GM23338 (cell line): ENCODE data around the gene TRAF7. TPM values are rescaled to one million over a fixed set of nuclear protein-coding genes. Genes with fewer than 3 reads are reported as not detected.
"Not testable (repeated sequence)": the region's sequence is repeated elsewhere in the genome, so short reads cannot be mapped to it uniquely, and the experiment has no call there.

Experiments
- ATAC-seq: fragments of 200-7000 bp; cut with Tn5 transposase; 3 replicates; pipeline ENCODE4 v1.9.1; 2020
- DNase-seq: peaks from one replicate; pipeline ENCODE4 v3.0.0-alpha.2; 2015; ENCODE audit warnings: low spot score
- H2AFZ ChIP-seq: fragments of 200-600 bp; sonication (generic); 2 replicates; pipeline ENCODE4 v1.8.0; 2016; ENCODE audit warnings: antibody characterized with exemption, mild to moderate bottlenecking, moderate library complexity
- H3F3A ChIP-seq: fragments of 200-600 bp; sonication (generic); replicated peaks from 2 replicates; pipeline ENCODE4 v1.8.0; 2017; ENCODE audit warnings: antibody characterized with exemption, mixed run types, low read depth
- H3K27ac ChIP-seq: fragments of 200-600 bp; sonication (generic); 2 replicates; pipeline ENCODE4 v1.6.1; 2016; ENCODE audit warnings: low read depth
- H3K27me3 ChIP-seq: fragments of 200-600 bp; sonication (generic); 2 replicates; pipeline ENCODE4 v1.8.0; 2016; ENCODE audit warnings: mild to moderate bottlenecking, mixed run types, moderate library complexity; ENCODE audit not compliant: insufficient read depth
- H3K36me3 ChIP-seq: fragments of 200-600 bp; sonication (generic); 2 replicates; pipeline ENCODE4 v1.8.0; 2016; ENCODE audit warnings: mild to moderate bottlenecking; ENCODE audit not compliant: insufficient read depth
- H3K4me1 ChIP-seq: fragments of 200-600 bp; sonication (generic); 2 replicates; pipeline ENCODE4 v1.8.0; 2016; ENCODE audit warnings: mild to moderate bottlenecking, moderate library complexity; ENCODE audit not compliant: insufficient read depth
- H3K4me2 ChIP-seq: fragments of 200-600 bp; sonication (generic); 2 replicates; pipeline ENCODE4 v1.7.1; 2017; ENCODE audit warnings: mixed run types
- H3K4me3 ChIP-seq: fragments of 200-600 bp; sonication (generic); 2 replicates; pipeline ENCODE4 v1.6.1; 2016; ENCODE audit warnings: mixed run types
- H3K79me2 ChIP-seq: fragments of 200-600 bp; sonication (generic); replicated peaks from 2 replicates; pipeline ENCODE4 v1.8.0; 2017; ENCODE audit warnings: mild to moderate bottlenecking; ENCODE audit not compliant: insufficient read depth
- H3K9me2 ChIP-seq: fragments of 200-600 bp; sonication (generic); 2 replicates; pipeline ENCODE4 v1.8.0; 2017; ENCODE audit not compliant: insufficient read depth
- H4K20me1 ChIP-seq: fragments of 200-600 bp; sonication (generic); replicated peaks from 2 replicates; pipeline ENCODE4 v1.8.0; 2017; ENCODE audit warnings: mild to moderate bottlenecking; ENCODE audit not compliant: insufficient read depth
- H3K27ac Mint-ChIP-seq: 2 replicates; pipeline ENCODE4 v1.8.0; 2020; ENCODE audit warnings: inconsistent platforms, mild to moderate bottlenecking, moderate library complexity, mixed read lengths
- H3K27me3 Mint-ChIP-seq: 3 replicates; pipeline ENCODE4 v1.8.0; 2022; ENCODE audit warnings: low read depth, mild to moderate bottlenecking, moderate library complexity, mixed read lengths, inconsistent platforms; ENCODE audit not compliant: insufficient read depth, poor library complexity
- H3K36me3 Mint-ChIP-seq: 3 replicates; pipeline ENCODE4 v1.8.0; 2021; ENCODE audit warnings: low read depth, mild to moderate bottlenecking, inconsistent platforms, moderate library complexity, mixed read lengths
- H3K4me1 Mint-ChIP-seq: 3 replicates; pipeline ENCODE4 v1.8.0; 2020; ENCODE audit warnings: mild to moderate bottlenecking, inconsistent platforms, mixed read lengths
- H3K4me3 Mint-ChIP-seq: 3 replicates; pipeline ENCODE4 v1.8.0; 2021; ENCODE audit warnings: moderate library complexity, mild to moderate bottlenecking, inconsistent platforms, mixed read lengths
- H3K9me3 Mint-ChIP-seq: 3 replicates; pipeline ENCODE4 v1.8.0; 2020; ENCODE audit warnings: moderate library complexity, mild to moderate bottlenecking, inconsistent platforms, mixed read lengths
- polyA plus RNA-seq: library from polyadenylated mRNA; unstranded; fragments of >200 nt; fragmentation: Nextera tagmentation; extraction: Ambion mirVana; gene quantifications from 2 replicates; pipeline ENCODE4 v1.2.1, GENCODE V29; 2016
- total RNA-seq: library from RNA; depleted of rRNA; stranded (reverse); fragments of >200 nt; shearing (Covaris generic); gene quantifications from 2 replicates; pipeline ENCODE4 v1.2.3, GENCODE V29; 2014

TRAF7 gene
- total and polyA plus RNA-seq, 2 experiments from 2014 or later = 36.4 to 133 TPM

GRCh38 chr16:2110332-2111008 is 45.1 kb upstream of the TRAF7 start:
- not testable (repeated sequence) for H3K36me3 Mint-ChIP-seq, H3K4me3 Mint-ChIP-seq, H3F3A ChIP-seq, H3K4me3 ChIP-seq, H3K27me3 Mint-ChIP-seq, H3K9me2 ChIP-seq, H3K27ac Mint-ChIP-seq, ATAC-seq, H3K36me3 ChIP-seq, H3K27me3 ChIP-seq, H3K4me1 ChIP-seq, H3K4me2 ChIP-seq, H3K27ac ChIP-seq, H3K79me2 ChIP-seq, H3K9me3 Mint-ChIP-seq, H2AFZ ChIP-seq, DNase-seq, H4K20me1 ChIP-seq, H3K4me1 Mint-ChIP-seq

GRCh38 chr16:2111009-2111353 is 44.6 kb upstream of the TRAF7 start:
- H3K9me2 ChIP-seq, H3K27me3 Mint-ChIP-seq, H3F3A ChIP-seq, H3K79me2 ChIP-seq, H3K9me3 Mint-ChIP-seq, H3K4me3 Mint-ChIP-seq, H3K4me1 Mint-ChIP-seq, H3K27me3 ChIP-seq, ATAC-seq, H3K4me1 ChIP-seq, DNase-seq, H3K4me3 ChIP-seq, H3K27ac Mint-ChIP-seq, H3K36me3 ChIP-seq, H4K20me1 ChIP-seq, H3K36me3 Mint-ChIP-seq, H2AFZ ChIP-seq, H3K4me2 ChIP-seq, H3K27ac ChIP-seq: not testable (repeated sequence)

- not testable (repeated sequence) for H3K79me2 ChIP-seq, H3K4me3 Mint-ChIP-seq, H3K36me3 Mint-ChIP-seq, H3K4me1 ChIP-seq, H3F3A ChIP-seq, H3K4me2 ChIP-seq, DNase-seq, H3K27ac Mint-ChIP-seq, H3K4me1 Mint-ChIP-seq, H3K9me3 Mint-ChIP-seq, H3K27me3 Mint-ChIP-seq, H3K36me3 ChIP-seq, H2AFZ ChIP-seq, ATAC-seq, H3K27me3 ChIP-seq, H3K4me3 ChIP-seq, H3K9me2 ChIP-seq, H3K27ac ChIP-seq, H4K20me1 ChIP-seq
Observed at GRCh38 chr16:2111412-2112335, 43.9 kb upstream of the TRAF7 start.

- H3K36me3 ChIP-seq, H3K9me3 Mint-ChIP-seq, ATAC-seq, H3K79me2 ChIP-seq, H3F3A ChIP-seq, H3K4me2 ChIP-seq, DNase-seq, H3K36me3 Mint-ChIP-seq, H4K20me1 ChIP-seq, H3K4me1 Mint-ChIP-seq, H3K27me3 ChIP-seq, H3K27ac Mint-ChIP-seq, H3K27ac ChIP-seq, H3K27me3 Mint-ChIP-seq, H3K4me3 ChIP-seq, H2AFZ ChIP-seq, H3K4me3 Mint-ChIP-seq, H3K9me2 ChIP-seq, H3K4me1 ChIP-seq: not testable (repeated sequence)
Observed at GRCh38 chr16:2112539-2113106, 43.0 kb upstream of the TRAF7 start.

GRCh38 chr16:2114225-2114624 is 41.4 kb upstream of the TRAF7 start:
- H3K4me3 Mint-ChIP-seq, H3K36me3 Mint-ChIP-seq, H3K27ac ChIP-seq, H3K4me1 Mint-ChIP-seq, H2AFZ ChIP-seq, H3F3A ChIP-seq, H3K27me3 Mint-ChIP-seq, H3K9me3 Mint-ChIP-seq, ATAC-seq, H3K36me3 ChIP-seq, H3K79me2 ChIP-seq, DNase-seq, H4K20me1 ChIP-seq, H3K4me1 ChIP-seq, H3K4me3 ChIP-seq, H3K27ac Mint-ChIP-seq, H3K9me2 ChIP-seq, H3K27me3 ChIP-seq, H3K4me2 ChIP-seq: not testable (repeated sequence)

- H3K9me3 Mint-ChIP-seq, H3K4me1 Mint-ChIP-seq, H3K4me1 ChIP-seq, H3K27me3 ChIP-seq, H4K20me1 ChIP-seq, H3K27me3 Mint-ChIP-seq, H3K27ac ChIP-seq, H3K4me2 ChIP-seq, H3K36me3 Mint-ChIP-seq, H3K27ac Mint-ChIP-seq, H3F3A ChIP-seq, H3K9me2 ChIP-seq, ATAC-seq, H2AFZ ChIP-seq, DNase-seq, H3K36me3 ChIP-seq, H3K79me2 ChIP-seq, H3K4me3 Mint-ChIP-seq, H3K4me3 ChIP-seq: not testable (repeated sequence)
Observed at GRCh38 chr16:2114885-2115590, 40.5 kb upstream of the TRAF7 start.
